GM19023 (cell line): ENCODE measurements around the gene LRP1B.
"Not testable (repeated sequence)": the region's sequence is repeated elsewhere in the genome, so short reads cannot be mapped to it uniquely, and the experiment has no call there.

Experiments
- ATAC-seq: cut with Tn5 transposase; IDR thresholded peaks from one replicate; pipeline ENCODE4 v1.9.1; 2021; ENCODE audit warnings: mild to moderate bottlenecking, moderate library complexity; ENCODE audit not compliant: unreplicated experiment

Gene LRP1B

DNA sequence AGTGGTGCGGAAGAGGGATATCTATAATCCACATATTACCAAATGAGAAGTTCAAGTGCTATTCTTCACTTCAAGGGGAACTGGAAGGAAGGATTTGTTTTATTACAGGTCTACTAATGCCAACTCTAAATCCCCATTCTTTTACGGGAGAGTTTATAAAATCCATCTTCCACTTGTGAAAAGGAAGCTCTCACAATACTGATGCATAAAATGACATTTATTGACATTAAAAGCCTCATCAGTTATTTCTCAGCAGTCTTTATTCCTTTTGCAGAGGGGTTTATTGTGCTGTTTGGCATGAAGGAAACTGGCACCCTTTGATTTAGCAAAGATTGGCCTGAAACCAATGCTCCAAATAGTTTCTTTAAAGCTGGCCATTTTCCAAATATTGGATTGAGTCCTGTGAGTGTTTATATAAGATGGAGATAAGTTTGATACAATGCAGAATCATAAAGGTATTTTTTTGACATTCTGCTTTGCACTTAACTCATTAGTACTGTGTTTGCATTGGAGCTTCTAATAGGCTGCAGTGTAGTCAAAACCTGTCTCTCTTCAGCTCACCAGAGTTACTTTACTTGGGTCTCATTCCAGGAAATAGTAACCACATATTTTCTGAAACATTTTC, 26.6 kb downstream of the LRP1B start:
- ATAC-seq, result no peak

DNA sequence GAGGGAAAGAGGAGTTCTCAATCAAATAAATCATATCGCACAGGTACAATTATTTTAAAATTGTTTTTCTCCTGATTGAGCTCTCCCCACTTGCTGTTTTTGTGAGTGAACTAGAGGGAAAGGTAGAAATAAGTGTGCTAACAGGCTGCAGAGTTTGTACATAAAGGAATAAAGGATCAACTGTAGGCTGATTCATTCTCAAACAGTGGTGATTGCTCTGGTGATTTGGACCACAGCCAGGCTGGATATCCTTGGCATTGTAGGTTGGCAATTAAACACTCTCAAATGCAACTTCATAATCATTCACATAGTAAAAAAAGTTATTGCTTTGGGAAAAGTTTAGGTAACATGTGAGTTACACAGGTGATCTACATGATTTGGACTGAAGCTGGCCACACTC, 29.8 kb downstream of the LRP1B start:
- no peak for ATAC-seq

DNA sequence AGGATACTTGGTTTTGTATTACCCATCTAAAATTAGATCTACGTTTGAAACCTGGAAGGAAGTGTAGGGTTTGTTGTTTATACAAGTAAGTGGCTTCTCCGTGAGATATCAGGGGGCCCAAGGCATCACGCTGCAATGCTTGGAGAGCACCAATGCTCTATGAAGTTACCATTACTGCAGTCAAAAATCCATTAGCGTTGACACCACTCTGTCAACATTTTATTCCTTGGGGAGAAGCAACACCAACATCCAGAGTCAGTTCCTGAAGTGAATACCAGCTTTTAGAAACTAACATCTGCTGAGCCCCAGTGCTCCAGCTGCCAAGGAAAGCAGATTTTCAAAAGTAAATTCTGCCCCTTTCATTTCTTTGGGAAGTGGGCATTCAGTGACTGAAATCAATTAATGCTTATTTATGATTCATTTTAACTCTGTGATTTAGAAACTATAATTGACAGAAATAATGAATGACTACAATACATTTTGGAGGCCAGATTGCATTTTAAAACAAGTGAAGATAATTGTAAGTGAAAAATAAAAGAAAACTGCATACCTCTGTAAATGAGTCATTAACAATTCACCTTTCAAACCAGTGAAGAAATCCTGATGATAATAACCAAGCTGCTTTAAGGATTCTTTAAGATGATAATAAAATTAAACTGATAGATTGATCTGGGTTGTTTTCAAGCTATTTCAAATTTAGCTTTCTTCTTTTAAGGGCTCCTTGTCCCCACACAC, 30.5 kb downstream of the LRP1B start:
- ATAC-seq, result no peak

- no peak for ATAC-seq
Observed at GRCh38 chr2:142097711-142098110, 33.1 kb downstream of the LRP1B start.

GRCh38 chr2:142095647-142096046, 35.2 kb downstream of the LRP1B start:
- no peak for ATAC-seq

DNA sequence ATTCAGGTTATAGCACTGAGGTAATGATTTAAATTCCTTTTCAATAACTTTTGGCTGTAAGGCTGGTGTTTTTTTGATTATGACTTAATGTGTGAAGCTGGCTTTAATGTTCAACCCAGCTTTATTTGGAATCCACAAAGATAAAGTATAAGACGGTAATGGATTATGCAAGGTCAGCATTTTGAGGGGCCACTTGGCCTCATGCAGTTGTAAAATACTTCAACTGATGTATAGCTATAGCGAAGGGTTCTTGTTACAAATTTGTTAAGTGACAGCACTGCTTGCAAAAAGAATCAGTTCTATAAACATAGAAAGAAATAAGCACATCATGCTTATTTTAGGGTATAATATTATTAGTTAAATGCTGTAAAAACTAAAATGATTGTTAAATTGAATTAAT, 36.6 kb downstream of the LRP1B start:
- ATAC-seq, result no peak

GRCh38 chr2:142088058-142088568, 42.7 kb downstream of the LRP1B start:
- ATAC-seq, result no peak

- ATAC-seq, result not testable (repeated sequence)
Observed at GRCh38 chr2:142087585-142087984, 43.2 kb downstream of the LRP1B start.

- ATAC-seq, result no peak
Observed at GRCh38 chr2:142082368-142082767, 48.4 kb downstream of the LRP1B start.

- no peak for ATAC-seq
Observed at GRCh38 chr2:142076317-142076716, 54.5 kb downstream of the LRP1B start.

- no peak for ATAC-seq
Observed at GRCh38 chr2:142075826-142076225, 55.0 kb downstream of the LRP1B start.

DNA sequence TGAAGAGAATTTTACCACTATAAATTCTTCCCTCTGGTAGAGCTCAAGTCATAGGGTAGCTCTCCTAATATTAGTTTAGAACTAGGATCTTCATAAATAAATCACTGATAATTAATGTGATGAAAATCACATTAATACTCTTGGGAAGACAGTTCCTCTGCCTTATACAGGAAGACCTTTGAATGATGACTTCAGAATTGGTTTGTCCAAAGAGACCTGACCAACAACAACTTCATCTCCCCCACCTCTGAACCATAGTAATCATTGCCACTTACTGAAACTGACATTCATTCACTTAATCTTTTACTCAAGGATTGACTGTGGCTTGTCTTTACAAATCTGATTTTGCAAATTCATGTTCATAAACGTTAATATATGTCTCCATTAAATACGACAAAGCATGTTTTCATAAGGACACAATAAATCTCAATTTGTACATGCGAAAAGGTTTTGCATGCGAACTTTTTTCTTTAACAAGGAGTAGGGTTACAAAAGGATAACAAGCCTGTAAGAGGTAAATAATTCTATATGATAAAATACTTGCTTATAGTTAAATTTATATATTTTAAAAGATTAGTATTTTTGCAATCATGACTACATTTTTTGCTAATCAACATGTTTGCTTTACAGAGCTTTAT, 61.4 kb downstream of the LRP1B start:
- no peak for ATAC-seq

GRCh38 chr2:142065700-142066099, 65.1 kb downstream of the LRP1B start:
- ATAC-seq, result no peak

DNA sequence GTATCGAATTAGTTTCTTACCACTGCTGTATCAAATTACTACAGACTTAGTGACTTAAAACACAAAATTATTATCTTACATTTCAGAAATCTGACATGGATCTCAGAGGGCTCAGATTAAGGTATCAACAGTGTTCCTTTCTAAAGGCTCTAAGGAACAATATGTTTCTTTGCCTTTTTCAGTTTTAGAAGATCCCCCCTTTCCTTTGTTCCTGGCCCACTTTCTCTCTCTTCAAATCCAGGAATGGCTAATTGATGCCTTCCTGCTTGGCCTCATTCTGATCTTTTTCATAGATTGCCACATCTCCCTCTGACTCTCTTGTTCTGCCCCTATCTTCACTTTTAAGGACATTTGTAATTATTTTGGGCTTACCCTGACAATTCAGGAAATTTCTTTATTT, 65.7 kb downstream of the LRP1B start:
- ATAC-seq, result no peak

DNA sequence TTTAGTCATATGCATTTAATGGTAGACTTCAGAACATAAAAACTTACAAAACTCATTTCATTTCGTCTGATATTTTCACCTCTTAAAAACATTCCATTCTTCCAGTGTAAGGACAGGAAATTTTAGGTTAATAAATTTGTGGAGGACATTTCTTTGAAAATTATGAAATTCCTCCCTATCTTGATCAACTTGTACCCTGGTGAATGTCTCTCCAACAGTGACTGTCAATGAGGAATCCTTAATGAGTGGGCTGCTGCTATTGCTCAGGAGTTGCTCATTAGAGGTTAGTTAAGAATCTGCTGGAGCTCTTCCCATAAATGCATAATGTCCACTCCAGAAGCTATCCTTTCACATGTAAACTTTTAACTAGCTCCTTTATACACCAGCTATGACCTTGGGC, 69.1 kb downstream of the LRP1B start:
- no peak for ATAC-seq

DNA sequence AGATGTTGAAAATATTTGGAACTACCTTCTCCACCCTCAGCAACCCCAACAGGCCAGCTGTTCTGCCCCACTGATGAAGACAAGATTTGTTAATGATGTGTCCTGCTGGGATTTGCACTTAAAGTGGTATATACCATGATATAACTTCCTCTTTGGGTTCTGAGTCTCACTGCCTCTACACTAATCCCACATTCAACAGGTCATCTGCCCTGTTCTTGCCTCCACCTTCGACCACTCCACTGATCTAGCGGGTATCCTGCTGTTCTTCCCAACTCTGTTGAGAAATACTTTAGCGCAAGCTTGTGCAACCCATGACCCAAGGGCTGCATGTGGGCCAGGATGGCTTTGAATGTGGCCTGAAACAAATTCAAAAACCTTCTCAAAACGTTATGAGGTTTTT, 72.7 kb downstream of the LRP1B start:
- no peak for ATAC-seq

DNA sequence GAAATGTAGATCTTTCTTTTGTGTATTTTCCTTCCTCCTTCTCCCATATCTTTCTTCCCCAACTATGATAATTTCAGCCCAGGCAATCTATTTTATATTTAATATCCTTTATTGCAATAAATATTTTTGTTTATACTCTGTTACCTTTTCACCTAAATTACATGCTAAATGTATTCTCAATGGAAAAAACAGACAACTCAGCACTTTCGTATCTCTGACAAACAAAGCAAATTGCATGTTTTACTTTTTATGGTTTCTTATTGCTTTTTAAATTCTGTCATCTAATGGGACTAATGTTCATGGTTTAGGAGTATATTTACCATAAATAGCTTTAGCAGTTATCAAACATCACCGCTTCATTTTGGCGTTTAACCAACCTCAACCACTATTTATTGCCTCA, 74.0 kb downstream of the LRP1B start:
- ATAC-seq, result no peak

- ATAC-seq, result no peak
Observed at GRCh38 chr2:142052220-142052863, 78.5 kb downstream of the LRP1B start.

GRCh38 chr2:142048581-142048980, 82.2 kb downstream of the LRP1B start:
- ATAC-seq, result no peak

DNA sequence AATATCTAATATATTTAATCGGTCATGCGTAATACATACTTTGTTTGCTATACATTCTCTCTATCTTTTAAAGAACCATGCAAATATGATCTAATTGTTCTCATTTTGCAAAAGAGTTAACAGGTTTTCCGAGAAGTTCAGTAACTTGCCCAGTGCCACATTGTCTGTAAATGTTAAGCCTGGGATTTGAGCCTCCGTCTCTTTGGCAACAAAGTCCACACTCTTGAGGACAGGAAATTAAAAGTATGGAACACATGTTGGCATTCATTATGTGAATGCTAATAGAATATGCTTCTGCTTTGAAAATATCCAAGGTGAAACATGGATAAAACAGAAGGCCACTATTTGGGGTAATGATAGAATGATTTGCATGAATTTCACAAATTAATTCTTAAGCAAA, 85.2 kb downstream of the LRP1B start:
- ATAC-seq, result no peak

DNA sequence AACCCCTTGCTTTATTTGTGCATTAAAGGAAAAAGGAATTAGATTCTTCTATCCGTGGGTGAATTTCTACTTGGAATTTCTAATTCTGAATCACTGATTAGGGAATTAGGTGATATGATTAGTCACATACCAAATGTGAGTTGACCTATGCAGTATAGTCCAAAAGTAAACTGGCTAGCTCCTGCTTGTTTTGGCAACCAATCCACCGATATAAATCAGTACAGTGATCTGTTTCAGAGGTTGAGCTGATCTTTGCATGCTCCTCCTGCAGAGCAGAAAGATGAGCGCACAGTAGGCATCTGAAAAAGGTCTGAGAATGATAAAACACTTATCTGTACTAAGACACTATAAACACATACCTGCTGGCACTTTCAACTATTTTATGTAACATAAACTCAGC, 86.6 kb downstream of the LRP1B start:
- ATAC-seq, result no peak
